NB4 (cell line): ENCODE results near the gene SLC39A3.
A peak's percentile ranks its signal among the peaks of the same experiment; 100 is the strongest.

Experiments
- DNase-seq: peaks from one replicate; pipeline ENCODE4 v3.0.0; 2010; ENCODE audit warnings: low read depth
- H3K4me3 ChIP-seq: one replicate; pipeline ENCODE4 v1.5.1; 2011; ENCODE audit warnings: mild to moderate bottlenecking, low read depth, low read length, moderate library complexity
- MYC ChIP-seq: IDR thresholded peaks from 2 replicates; pipeline ENCODE4 v1.6.1; 2011; ENCODE audit warnings: low read depth, low read length
- POLR2A ChIP-seq: IDR thresholded peaks from 2 replicates; pipeline ENCODE4 v1.6.1; 2011; ENCODE audit warnings: mild to moderate bottlenecking; ENCODE audit not compliant: insufficient read length; ENCODE audit errors: extremely low read depth
- TF ChIP-seq, protein P1 (sequence below): IDR thresholded peaks from 2 replicates; pipeline ENCODE4 v1.6.1; 2011; ENCODE audit warnings: low read depth, low read length
- TF ChIP-seq, protein P2 (sequence below): IDR thresholded peaks from one replicate; pipeline ENCODE4 v1.5.1; 2012; ENCODE audit warnings: low read depth, low read length

The SLC39A3 gene

DNA sequence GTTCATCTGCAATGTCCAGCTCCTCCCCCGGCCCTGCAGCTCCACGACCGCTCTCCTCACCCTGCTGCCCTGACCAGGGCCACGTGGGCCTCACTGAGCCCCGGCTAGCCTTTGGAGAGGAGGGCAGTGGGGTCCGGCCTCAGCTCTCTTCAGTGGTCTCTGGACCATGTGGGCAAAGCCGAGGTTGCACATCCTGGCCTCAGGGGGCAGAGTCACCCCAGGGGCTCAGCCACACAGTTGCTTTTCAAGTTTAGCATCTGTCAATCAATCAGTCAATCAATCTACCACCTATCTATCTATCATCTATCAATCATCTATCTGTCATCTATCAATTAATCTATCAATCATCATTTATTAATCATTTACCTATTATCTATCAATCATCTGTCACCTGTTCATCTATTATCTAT is 15.7 kb downstream of the SLC39A3 start:
- TF ChIP-seq, protein P1, sequence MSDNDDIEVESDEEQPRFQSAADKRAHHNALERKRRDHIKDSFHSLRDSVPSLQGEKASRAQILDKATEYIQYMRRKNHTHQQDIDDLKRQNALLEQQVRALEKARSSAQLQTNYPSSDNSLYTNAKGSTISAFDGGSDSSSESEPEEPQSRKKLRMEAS, result no peak
- TF ChIP-seq POLR2A (no peak), MYC (no peak)
- TF ChIP-seq, protein P2, sequence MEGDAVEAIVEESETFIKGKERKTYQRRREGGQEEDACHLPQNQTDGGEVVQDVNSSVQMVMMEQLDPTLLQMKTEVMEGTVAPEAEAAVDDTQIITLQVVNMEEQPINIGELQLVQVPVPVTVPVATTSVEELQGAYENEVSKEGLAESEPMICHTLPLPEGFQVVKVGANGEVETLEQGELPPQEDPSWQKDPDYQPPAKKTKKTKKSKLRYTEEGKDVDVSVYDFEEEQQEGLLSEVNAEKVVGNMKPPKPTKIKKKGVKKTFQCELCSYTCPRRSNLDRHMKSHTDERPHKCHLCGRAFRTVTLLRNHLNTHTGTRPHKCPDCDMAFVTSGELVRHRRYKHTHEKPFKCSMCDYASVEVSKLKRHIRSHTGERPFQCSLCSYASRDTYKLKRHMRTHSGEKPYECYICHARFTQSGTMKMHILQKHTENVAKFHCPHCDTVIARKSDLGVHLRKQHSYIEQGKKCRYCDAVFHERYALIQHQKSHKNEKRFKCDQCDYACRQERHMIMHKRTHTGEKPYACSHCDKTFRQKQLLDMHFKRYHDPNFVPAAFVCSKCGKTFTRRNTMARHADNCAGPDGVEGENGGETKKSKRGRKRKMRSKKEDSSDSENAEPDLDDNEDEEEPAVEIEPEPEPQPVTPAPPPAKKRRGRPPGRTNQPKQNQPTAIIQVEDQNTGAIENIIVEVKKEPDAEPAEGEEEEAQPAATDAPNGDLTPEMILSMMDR, result no peak
- DNase-seq, result no peak
- H3K4me3 ChIP-seq, result no peak overlapping the region

DNA sequence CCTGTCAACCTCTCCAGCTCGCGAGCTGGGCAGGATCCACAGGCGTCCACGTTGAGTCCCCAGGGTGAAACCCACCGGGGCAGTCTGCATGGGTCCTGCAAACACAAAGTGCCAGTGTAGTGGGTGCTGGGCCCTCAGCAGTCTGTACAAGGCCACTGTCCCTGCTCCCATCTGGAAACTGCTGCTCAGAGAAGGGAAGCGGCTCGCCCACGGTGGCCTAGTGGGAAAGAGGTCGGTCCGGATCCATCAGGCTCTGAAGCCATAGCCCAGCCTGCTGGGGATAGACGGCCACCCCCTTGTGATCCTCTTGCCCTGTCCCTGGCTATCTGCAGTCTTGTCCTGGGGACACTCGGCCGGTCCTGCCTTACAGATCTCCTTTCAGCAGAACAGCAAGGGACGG is 16.1 kb downstream of the SLC39A3 start:
- H3K4me3 ChIP-seq, result no peak overlapping the region
- no peak for DNase-seq
- TF ChIP-seq, protein P1, result no peak
- TF ChIP-seq, protein P2, result no peak
- TF ChIP-seq MYC (no peak), POLR2A (no peak)

DNA sequence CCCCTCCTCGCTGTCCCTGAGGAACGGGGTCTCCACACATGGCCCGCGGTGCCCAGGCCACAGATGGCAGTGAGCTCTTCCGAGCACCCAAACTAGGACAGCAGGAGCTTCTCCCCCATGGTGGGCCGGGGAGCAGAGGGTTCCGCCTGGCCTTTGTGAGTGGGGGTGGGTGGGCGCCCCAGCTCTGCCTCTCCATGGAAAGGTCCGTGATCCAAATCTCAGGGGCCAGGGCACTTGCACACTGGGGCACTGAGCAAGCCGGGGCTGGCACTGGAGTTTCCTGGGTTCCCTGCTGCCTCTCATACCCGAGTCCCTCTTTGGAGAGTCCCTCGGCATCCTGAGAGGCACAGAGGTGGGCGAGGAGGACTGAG is 16.5 kb downstream of the SLC39A3 start:
- no peak overlapping the region for H3K4me3 ChIP-seq
- DNase-seq, result no peak
- TF ChIP-seq, protein P1, result no peak
- TF ChIP-seq, protein P2, result no peak

DNA sequence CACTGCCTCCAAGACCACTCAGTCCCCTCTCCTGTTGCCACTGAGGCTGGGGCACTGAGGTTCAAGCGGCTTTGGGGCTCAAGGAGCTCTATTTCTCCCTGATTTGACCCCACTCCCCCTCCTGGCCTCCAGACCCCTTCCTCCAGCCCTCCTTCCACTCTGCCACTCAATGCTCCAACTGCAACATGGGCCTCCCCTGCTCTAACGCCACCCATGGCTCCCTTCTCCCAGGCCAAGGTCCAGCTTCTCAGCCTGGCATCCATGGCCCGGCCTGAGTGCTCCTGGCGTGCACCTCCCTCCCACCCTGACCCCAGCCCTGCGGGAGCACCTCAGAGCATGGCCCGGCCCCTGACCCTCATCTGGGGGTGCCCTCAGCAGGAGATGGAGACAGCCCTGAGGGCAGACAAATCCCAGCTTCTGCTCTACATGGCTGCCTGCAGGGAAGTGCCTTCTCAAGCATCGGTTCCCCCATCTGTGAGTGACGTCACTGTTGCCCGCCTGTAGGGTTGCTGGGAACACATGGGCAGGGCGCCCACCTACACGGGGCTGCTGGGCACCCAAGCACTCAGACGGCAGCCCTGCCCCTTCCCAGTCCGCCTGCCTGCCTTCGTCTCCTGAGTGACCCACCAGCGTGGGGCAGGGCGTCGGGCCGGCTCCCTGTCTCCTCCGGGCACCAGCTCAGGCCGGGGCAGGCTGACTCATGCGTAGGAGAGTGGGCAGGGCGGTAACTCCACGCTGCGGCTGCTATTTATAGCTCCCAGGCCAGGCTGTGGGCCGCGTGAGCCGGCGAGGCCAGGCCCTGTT is 17.1 kb downstream of the SLC39A3 start:
- TF ChIP-seq, protein P2, result no peak
- no peak for TF ChIP-seq MYC
- TF ChIP-seq, protein P1, result 0 out of 2 replicates have a peak, but pooled peaks have one; percentile 22
- no peak for TF ChIP-seq POLR2A
- no peak overlapping the region for H3K4me3 ChIP-seq
- DNase-seq, result peak; percentile 79

DNA sequence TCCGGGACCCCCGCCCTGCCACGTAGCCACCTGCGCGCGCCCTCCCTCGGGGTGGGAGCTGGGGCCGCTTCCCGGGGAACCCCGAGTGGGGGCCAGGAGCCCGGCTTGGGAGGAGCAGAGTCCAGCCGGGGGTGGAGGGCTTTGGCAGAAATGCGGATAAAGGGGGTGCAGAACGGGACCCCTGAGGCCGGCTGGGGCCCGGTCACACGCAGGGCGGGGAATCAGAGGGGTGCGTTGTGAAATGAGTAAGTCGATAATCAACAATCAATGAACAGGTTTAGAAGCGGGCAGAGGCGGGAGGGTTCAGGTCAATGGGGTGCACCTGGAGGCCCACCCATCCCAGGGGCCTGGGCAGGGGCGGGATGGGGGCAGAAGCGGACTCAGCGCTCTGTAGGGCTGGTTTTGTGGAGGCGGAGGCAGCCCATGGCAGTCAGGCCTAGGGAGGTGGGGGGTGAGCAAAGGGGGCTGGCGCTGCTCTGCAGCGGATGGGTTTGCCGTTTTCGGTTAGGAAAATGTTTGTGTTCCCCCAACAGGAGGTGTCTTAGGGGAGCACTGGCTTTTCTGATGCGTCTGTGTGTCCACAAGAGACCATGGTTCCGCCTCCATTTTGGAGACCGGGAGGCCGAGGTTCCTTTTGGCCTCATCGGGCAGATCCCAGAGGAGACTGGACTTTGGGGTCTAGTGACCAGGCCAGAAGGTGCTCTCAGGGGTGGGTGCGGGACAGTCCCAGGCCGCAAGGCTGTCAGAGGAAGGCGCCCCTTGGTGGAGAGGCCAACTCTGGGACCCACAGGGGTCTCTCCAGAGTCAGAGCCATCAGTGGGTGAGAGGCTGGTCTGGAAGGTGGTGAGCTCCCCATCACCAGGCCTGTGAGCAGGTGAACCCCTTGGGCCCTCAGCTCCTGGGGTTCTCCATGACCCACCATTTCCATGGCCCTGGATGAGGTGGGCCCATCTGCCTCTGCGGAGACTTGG is 18.0 kb downstream of the SLC39A3 start:
- no peak overlapping the region for H3K4me3 ChIP-seq
- no peak for TF ChIP-seq POLR2A
- TF ChIP-seq, protein P1, result no peak
- TF ChIP-seq, protein P2, result no peak
- TF ChIP-seq MYC, result no peak
- DNase-seq, result no peak
